Activated CD4-positive, alpha-beta T cell treated with anti-CD3 and anti-CD28 coated beads for 24 hours (primary cell): Measurements from ENCODE around the gene FN1.
"Not testable (repeated sequence)": the region's sequence is repeated elsewhere in the genome, so short reads cannot be mapped to it uniquely, and the experiment has no call there.

ENCODE experiments used
- DNase-seq, 2 donors: peaks; one replicate each; pipeline ENCODE4 v3.0.0-alpha.2; 2020; ENCODE audit warnings: low read depth in 2 of 2

Gene FN1

DNA sequence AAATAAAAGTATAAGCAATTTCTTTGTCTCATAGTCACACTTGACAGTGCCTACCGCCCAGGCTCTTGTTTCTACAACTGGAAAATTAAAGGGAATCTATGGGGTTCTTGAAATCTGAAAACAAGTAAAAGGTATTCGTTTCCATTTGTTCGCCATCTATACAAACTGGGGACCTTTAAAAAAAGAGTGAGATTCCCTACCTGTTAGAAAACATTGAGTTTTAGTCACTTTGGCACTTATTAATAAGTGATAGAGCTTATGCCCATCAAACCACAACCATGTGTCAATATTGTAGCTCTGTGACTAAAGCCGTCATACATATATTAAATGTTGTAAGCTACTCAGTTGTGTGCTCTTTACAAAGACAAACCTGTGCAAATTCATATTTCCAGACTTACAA is 13.2 kb downstream of the FN1 start:
- no peak for DNase-seq

DNA sequence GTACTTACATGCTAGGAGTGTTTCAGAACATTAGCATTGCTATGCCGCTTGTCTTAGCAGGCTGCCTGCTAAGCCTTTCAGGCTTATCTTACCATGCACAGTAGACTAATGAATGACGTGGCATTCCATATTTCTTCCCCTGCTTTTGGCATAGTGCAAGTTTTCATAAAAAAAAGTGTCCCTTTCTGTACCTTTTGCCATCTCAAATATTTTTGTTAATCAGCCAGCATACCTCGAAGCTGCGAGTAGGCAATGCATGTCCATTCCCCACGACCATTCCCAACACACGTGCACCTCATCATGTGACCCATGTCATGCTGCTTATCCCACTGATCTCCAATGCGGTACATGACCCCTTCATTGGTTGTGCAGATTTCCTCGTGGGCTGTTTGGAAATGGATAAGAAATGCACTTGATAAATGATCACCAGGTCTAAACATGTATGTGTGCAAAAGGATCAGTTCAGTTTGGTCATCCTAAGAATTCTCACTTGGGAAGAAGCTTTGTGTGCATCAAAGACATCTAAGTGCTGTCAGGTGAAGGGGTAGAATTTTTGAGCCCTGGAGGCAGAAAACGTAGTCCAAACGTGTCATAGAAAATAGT is 13.9 kb downstream of the FN1 start:
- no peak for DNase-seq

DNA sequence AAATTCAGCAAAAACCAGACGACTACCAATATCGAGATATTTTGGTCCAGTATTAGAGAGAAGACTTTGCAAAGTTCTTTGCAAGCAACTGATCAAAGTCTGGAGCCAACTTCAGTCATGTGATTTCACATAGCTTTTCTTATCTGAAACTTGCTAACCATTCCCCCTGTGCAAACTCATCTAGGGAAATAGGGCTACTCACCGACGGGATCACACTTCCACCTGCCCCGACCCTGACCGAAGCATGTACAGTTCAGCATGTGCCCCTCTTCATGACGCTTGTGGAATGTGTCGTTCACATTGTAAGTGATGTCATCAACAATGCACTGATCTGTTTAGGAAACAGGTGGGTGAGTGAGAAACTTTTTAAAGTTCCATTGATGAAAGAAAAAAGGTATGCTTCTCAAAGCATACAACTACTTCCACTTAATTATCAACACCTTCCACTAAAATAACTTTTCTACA is 15.4 kb downstream of the FN1 start:
- DNase-seq: no peak

DNA sequence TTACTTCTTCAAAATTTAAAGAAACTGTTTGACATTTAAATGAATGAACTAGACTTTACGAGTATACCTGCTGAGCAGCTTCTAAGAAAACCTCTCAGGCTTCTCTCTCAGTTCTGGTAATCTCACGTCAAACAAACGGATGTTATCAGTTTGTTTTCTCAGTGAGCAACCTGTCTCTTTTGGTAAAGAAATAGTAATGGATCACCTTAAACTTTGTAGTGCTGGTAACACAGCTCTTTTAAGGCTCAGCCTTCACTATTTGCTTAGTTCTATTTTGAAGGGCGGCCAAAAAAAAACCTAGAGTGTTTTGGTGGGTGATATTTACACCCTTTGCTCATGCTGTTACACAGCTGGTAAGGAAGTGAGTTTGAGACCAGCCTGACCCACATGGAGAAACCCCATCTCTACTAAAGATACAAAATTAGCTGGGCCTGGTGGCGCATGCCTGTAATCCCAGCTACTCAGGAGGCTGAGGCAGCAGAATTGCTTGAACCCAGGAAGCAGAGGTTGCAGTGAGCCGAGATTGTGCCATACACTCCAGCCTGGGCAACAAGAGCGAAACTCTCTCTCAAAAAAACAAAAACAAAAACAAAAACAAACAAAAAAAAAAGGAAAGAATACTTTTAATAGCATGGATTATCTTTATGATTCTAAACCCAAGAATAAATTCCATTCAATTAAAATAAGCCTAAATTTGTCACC is 15.9 kb downstream of the FN1 start:
- DNase-seq: no peak

DNA sequence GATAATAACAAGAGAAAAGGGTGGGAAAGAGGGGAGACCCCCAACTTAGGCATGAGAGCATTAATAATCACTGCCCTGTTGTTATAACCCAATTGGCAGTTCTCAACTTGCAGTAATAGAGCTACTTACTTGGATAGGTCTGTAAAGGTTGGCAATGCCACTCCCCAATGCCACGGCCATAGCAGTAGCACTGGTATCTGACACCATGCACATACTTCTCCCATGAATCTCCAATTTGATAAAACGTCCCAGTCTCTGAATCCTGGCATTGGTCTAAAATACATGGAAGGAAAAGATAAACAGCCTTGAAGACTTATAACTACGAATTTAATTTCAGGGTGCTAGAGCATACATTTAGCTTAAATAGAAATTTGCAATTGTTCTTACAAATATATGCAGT is 16.8 kb downstream of the FN1 start:
- DNase-seq: no peak

DNA sequence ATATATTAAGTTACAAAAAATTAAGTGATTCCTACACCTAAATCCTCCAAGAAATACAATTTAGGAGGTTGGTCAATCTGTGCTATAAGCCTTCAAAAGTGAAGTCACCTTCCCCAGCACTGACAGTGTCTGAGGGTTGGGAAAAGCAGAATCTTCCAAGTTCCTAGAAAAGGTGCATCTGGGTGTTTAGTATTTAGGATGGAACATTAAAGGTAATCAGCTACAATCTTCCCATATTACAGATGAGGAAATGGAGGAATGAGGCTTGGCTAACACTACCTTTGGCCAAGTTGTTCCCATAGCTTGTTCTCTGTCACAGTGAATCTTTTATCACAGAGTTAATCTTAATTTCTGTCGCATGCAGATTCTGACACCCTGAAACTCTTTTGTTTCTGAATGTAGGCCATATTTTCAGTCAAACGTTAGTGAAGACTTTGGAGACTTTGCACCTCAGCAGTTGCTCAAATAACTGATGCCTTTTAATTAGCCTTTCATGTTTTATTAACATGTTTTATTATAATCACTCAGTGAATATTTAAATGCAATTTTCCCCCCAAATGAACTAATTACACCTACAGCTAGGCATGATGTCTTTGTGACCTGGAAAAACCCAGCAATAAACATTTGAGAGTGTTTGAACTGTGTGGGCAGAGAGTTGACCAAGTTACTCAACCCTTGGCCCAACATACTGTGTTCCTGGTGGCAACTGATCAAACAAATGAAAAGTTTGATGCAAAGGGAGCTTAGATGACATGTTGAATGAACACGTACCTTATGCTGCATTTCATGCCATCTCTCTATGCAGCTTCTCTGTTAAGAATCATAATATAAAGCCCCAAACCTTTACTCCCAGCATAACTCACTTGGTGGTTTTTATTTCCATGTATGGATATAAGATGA is 17.6 kb downstream of the FN1 start:
- DNase-seq: no peak

DNA sequence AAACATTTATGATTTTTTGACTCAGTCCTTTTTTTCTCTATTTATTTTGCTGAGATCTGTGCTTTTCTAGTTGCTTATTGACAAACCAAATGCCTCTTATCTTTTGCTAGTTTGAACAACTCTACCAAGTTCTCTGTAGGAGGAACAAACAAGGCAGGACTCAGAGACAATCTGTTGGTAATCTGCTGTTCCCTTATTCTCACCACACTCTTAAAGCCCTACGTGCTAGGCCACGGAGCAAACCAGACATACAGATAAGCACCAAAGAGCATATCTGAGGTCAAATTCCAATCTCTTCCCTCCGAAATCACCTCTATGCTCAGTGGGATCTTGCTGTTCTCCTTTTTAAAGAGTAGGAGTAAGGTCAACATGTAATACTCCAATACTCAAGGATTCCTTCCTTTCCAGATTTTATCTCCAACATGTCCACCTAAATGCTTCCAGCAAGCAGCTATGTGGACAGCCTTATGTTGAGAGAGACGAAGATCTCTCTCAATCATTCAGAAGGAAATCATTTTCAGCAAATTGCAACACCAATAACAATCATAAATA is 18.4 kb downstream of the FN1 start:
- DNase-seq: no peak

DNA sequence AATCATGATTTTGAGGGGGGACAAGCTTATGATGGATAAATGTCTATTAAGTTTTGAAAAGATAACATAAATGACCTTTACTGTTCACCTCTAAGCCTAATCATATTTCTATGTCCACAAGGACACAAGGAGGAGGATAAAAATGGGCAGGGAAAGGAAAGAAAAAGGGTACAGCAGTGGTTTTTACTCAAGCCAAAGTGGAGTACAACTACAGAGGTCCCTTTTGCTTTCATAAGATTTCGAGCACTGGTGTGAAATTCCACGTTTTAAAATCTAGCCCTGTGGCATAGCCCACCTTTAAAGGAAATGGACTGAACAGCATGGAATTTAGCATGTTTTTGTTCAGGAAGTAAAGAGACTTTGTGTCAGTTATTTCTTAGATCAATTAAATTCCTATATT is 19.2 kb downstream of the FN1 start:
- no peak for DNase-seq

DNA sequence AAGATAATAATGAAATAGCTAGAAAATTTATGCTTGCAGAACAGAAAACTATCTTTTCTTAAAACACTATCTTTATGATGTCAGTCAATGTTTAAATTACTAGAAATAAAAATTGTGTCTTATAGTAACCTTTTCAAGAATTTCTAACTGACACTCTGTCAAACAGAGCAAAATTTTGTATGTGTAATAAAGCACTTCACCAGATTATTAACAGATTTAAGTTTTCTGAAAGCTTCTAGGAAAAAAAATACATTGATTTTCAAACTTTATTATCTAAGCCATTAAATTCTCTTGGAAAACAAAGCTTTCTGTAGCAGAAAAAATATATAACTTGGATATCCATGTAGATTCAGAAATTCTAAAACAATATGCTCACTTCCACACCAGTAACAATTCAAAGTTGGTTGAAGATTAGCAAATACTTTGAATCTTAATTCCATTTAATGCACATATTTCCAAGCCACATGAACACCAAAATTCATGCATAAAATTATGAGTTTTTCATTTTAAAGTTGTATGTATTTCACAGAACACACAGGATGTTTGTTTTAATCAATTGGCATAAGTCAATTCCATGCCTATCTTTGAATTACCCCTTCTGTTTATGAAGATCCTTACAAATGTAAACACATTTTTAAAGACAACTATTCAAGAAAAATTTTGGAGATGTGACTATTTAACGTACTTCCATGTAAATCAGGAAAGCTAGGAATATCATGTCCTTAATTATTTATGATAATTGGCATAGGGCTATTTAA is 19.9 kb downstream of the FN1 start:
- no peak for DNase-seq

DNA sequence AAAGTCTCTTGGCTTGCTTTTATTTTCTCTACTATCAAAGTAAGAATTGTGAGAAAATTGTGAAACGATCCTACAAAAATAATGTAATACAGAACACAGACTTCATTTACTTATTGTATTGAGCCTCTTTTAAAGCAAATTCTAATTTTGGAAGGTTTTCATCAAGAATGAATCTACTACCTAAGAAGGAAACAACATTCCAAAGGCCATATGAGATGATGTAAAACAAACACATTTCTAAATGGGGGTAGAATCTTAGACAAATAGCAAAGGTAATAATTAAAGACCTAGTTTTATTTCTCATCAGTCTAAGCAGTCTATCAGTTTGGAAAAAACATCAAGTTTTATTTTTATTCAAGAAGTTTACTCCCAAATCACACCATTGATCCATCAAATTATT is 20.6 kb downstream of the FN1 start:
- no peak for DNase-seq

DNA sequence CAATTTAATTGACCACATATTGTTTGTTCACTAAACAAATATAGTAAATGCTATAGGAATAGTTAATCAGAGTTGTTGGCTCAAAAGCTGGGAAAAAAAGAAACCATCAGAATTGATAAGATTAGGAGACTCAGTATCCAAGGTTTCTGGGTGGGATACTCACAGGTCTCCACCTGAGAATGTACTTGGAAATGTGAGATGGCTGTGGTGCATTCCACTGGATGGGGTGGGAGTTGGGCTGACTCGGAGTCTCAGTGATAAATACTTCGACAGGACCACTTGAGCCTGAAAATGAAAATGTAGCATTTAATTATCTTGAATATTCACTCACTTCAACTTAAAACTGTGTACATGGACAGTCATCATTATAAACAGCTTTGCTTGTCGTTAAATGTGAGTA is 21.2 kb downstream of the FN1 start:
- no peak for DNase-seq

DNA sequence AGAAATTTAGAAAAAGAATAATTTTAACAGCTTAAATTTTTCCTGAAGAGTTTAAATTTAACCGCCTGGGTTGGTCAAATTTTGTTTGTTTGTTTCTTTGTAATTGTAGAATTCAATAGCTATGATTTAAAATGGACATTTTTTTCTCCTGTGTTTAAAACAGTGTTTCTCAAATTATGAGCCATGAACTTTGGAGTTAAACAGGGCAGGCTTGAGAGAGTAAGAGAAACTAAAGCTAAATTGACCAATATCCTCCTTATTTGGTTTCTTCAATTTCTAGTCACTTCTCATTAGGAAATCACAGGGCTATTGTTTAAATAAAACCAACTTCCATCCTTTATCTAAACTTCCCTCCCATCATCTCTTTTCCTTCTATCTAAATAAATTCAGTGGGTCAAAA is 21.9 kb downstream of the FN1 start:
- no peak for DNase-seq

DNA sequence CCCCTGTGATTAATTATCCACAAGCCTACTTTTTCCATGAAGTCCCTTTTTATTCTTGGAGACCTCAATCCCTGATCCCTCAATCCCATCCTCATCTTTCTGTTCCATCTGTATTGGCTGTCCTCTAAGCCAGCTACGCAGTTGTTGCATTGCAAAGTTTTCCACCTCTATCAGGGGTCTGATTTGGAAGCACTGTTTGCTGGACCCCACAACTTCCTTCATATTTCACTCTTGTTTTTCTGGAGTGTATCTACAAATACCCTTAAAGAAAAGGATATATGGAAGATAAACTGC is 22.4 kb downstream of the FN1 start:
- no peak for DNase-seq

DNA sequence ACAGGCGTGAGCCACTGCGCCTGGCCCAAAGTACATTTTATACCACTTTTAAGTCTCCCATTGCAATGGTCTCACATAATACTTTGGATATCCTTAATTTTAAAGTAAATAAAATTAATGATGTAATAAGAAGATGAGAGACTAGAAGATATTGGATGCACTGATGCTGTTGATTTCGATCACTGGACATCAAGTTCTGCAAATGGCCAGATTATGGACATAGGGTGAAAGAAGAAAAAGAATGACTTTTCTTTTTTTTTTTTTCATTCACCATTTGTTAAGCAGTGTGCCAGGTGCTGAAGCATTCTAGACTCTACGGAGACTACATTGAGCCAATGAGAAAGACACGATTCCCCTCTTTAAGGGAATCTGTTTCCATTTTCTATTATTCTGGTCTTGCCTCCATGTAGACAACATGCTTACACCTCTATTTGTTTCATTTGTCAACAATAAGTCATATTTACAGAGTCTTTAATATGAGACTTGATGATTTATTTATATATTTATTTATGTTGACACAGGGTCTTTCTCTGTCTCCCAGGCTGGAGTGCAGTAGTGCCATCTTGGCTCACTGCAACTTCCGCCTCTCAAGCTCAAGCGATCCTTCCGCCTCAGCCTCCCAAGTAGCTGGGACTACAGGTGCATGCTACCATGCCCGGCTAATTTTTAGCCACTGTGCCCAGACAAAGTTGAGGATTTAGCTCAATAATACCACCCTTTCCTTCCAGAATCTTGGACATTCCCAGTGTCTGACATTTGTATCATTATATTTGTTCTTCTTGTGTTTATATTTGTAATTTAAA is 23.7 kb downstream of the FN1 start:
- no peak for DNase-seq

DNA sequence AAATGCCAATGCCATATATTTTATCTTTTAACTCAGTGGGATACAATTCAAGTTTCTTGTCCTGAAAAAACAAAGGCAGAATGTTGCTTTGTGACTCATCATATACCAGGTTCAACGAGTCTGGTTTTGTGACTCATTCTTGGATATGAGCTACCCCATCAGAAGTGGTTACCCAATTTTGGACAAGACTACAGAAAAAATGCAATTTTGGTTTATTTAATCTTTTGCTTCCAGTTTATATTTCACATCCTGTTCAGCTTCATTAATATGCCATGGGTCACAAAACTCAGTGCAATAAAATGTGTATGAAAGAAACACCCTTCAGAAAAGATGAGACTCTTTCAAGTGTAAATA is 25.0 kb downstream of the FN1 start:
- DNase-seq: no peak

DNA sequence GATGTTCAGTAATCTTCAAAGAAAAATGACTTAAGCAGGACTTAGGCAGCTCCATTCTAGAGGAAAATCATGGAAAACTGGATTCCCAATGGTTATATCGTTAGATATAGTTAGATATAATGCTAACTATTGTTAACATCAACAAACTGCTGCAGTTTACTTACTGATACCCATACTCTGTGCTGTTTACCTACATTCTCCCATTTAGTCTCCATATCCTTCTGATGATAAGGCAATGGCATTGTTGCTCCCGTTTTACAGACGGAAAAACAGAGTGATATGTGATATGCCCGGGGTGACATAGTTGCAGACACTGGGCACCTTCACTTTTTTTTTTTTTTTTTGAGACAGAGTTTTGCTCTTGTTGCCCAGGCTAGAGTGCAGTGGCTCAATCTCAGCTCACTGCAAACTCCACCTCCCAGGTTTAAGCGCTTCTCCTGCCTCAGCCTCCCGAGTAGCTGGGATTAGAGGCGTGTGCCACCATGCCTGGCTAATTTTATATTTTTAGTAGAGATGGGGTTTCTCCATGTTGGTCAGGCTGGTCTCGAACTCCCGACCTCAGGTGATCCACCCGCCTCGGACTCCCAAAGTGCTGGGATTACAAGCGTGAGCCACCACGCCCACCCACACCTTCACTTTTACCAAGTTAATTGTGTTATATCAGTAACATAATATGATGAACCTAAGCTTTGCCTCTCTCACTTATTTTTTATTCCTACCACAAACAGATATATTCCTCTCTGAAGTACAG is 25.5 kb downstream of the FN1 start:
- not testable (repeated sequence) for DNase-seq

DNA sequence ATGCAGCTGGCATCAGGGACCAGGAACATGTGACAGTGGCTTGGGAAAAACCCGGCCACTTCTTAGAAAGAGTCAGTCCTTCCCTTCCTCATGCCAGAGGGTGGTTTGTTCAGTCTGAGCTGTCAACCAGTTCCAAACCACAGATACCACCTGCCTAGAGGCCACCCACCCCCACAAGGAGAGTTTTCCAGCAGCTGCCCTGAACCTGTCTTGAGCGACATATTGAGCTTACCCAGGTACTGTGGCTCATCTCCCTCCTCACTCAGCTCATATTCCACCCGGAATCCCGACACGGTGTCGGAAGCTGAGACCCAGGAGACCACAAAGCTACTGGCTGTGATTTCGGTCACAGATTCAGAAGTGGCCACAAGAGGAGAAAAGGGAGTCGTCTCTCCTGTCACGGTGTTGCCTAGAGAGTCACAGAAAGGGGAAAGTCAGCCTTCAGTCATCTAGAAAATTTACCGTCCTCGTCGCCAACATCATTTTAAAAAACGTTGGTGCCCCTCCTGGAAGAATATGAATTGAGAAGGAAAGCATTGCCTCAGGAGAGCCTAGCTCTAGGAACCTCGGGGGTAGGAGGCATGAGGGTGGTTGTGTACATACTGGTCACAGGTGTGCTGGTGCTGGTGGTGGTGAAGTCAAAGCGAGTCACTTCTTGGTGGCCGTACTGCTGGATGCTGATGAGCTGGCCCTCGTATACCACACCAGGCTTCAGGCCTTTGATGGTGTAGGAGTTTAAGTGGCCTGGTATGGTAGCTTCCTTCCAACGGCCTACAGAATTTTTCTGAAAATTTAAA is 26.3 kb downstream of the FN1 start:
- no peak for DNase-seq

DNA sequence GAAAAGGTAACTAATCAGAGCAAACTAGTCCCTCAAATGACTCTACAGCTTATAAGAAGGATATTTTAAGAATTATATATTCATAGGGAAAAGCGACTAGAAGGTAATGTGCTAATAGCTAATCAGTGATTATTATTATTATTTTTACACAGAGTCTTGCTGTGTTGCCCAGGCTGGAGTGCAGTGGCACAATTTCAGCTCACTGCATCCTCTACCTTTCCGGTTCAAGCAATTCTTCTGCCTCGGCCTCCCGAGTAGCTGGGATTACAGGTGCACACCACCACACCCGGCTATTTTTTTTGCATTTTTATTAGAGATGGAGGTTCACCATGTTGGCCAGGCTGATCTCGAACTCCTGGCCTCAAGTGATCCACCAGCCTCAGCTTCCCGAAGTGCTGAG is 27.4 kb downstream of the FN1 start:
- not testable (repeated sequence) for DNase-seq

DNA sequence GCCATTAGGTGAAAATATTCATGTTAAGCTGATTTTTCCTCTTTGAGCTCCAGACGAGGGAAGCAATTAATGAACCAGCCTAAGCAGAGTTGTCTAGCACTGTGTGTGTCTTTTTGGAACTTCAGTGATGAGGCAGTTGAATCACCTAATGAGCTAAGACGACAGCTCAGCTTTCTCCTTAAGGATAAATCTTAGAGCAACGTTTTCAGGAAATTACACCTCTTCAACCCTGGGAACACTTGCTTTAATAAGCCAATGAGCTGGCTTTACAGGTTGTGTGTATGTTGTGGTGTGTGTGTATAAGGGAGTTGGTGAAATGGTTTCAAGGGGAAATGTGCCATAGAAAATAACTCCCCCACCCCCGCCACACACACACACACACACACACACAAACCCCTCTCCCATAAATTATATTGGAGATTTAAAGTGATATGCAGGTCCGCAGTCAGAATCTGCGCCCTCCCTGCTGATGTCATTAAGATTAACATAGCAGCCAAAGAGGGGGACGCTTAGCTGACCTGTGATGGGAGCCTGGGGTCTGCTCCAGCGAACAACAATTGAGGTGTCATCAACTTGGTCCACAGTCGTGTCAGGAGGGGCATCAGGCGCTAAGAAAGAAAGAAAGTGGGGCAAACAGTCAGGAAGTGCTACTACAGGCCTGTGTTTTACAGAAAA is 28.1 kb downstream of the FN1 start:
- no peak for DNase-seq
